GM18907 (cell line): Measurements from ENCODE around the gene RPL18.

Source experiments
- ATAC-seq: cut with Tn5 transposase; IDR thresholded peaks from one replicate; pipeline ENCODE4 v1.9.1; 2021; ENCODE audit warnings: mild to moderate bottlenecking, moderate library complexity; ENCODE audit not compliant: unreplicated experiment

RPL18 gene

GRCh38 chr19:48615231-48616040, 3.5 kb downstream of the RPL18 start:
- ATAC-seq: no peak

GRCh38 chr19:48614436-48615230, 4.3 kb downstream of the RPL18 start, which contains the start of gene FAM83E:
FAM83E (minus strand) TSS chr19:48615076; CDS start chr19:48613372, 1,704 bp downstream.
- no peak for ATAC-seq

- ATAC-seq: no peak
Observed at GRCh38 chr19:48613852-48614435, 5.0 kb downstream of the RPL18 start.

- no peak for ATAC-seq
Observed at GRCh38 chr19:48613024-48613851, 5.7 kb downstream of the RPL18 start.

- ATAC-seq: no peak
Observed at GRCh38 chr19:48611872-48612271, 7.1 kb downstream of the RPL18 start.

GRCh38 chr19:48609571-48610108, 9.3 kb downstream of the RPL18 start:
- ATAC-seq: no peak

GRCh38 chr19:48608798-48609263, 10.1 kb downstream of the RPL18 start:
- ATAC-seq: peak; percentile 51

- no peak for ATAC-seq
Observed at GRCh38 chr19:48607359-48607755, 11.6 kb downstream of the RPL18 start.

- no peak for ATAC-seq
Observed at GRCh38 chr19:48606463-48607358, 12.3 kb downstream of the RPL18 start, which contains the start of gene SPACA4. SPACA4 (plus strand) TSS chr19:48606742; CDS start chr19:48606979, 237 bp downstream.

- ATAC-seq: no peak
Observed at GRCh38 chr19:48603850-48604249, 15.1 kb downstream of the RPL18 start.

- no peak for ATAC-seq
Observed at GRCh38 chr19:48603449-48603848, 15.5 kb downstream of the RPL18 start.

GRCh38 chr19:48603001-48603400, 16.0 kb downstream of the RPL18 start:
- no peak for ATAC-seq

GRCh38 chr19:48600679-48601417, 18.1 kb downstream of the RPL18 start:
- no peak for ATAC-seq

GRCh38 chr19:48598996-48599700, 19.8 kb downstream of the RPL18 start:
- no peak for ATAC-seq

GRCh38 chr19:48596679-48597465, 22.1 kb downstream of the RPL18 start:
- no peak for ATAC-seq

GRCh38 chr19:48596237-48596636, 22.7 kb downstream of the RPL18 start:
- ATAC-seq: no peak

- no peak for ATAC-seq
Observed at GRCh38 chr19:48595833-48596232, 23.1 kb downstream of the RPL18 start.
